ENCODE results near the gene ACADSB.

DNA sequence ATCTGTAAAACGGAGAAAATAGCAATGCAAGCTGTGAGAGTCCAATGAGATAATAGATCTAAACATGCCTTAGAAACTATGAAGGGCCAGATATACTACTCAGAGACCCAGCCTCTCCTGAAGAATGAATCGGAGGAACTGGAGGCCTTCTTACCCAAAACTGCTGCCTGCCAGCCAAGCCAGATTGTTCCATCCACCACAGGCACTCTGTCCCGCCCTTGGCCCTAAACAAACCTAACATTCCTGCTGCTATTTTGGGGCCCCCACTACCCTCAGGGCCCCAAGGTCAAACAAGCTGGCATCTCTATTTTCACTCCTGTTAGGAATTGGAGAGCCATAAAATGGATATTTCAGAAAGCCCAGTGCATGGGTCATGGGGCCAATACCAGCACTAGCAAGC lies 79.0 kb downstream of the ACADSB start:
- TF ChIP-seq EZH2 (IDR thresholded peaks at IDR 0.05; ENCODE audit: low read depth), result no peak
- TF ChIP-seq, protein P1, sequence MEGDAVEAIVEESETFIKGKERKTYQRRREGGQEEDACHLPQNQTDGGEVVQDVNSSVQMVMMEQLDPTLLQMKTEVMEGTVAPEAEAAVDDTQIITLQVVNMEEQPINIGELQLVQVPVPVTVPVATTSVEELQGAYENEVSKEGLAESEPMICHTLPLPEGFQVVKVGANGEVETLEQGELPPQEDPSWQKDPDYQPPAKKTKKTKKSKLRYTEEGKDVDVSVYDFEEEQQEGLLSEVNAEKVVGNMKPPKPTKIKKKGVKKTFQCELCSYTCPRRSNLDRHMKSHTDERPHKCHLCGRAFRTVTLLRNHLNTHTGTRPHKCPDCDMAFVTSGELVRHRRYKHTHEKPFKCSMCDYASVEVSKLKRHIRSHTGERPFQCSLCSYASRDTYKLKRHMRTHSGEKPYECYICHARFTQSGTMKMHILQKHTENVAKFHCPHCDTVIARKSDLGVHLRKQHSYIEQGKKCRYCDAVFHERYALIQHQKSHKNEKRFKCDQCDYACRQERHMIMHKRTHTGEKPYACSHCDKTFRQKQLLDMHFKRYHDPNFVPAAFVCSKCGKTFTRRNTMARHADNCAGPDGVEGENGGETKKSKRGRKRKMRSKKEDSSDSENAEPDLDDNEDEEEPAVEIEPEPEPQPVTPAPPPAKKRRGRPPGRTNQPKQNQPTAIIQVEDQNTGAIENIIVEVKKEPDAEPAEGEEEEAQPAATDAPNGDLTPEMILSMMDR (conservative IDR thresholded peaks at IDR 0.05), result no peak
